HepG2 (cell line): ENCODE results near the gene GPN1. TPM values are rescaled to one million over a fixed set of nuclear protein-coding genes. Genes with fewer than 3 reads are reported as not detected.
A peak's percentile ranks its signal among the peaks of the same experiment; 100 is the strongest.

Experiments used
- DMTF1 ChIP-seq: sonication (generic); formaldehyde crosslinking; IDR thresholded peaks from 2 replicates; pipeline ENCODE4 v1.4.0; 2020; ENCODE audit warnings: mild to moderate bottlenecking, missing genetic modification reagents
- DNMT3B ChIP-seq: conservative IDR thresholded peaks from 2 replicates; pipeline ENCODE4 v1.6.1; 2016; ENCODE audit warnings: missing biosample characterization, control low read depth
- HES4 ChIP-seq: sonication (generic); formaldehyde crosslinking; IDR thresholded peaks from 2 replicates; pipeline ENCODE4 v1.9.0; 2021; ENCODE audit warnings: mild to moderate bottlenecking, missing genetic modification reagents, borderline replicate concordance
- KAT2B ChIP-seq: fragments of 150-350 bp; IDR thresholded peaks from 2 replicates; pipeline ENCODE4 v1.6.1; 2014; ENCODE audit warnings: low read depth, low read length, borderline replicate concordance
- MED1 ChIP-seq: sonication (generic); formaldehyde crosslinking; IDR thresholded peaks from 2 replicates; pipeline ENCODE4 v1.4.0; 2020; ENCODE audit warnings: missing genetic modification reagents
- NCOA5 ChIP-seq: sonication (generic); formaldehyde crosslinking; IDR thresholded peaks from 2 replicates; pipeline ENCODE4 v1.4.0; 2020; ENCODE audit warnings: missing genetic modification reagents
- NFYB ChIP-seq: sonication (generic); formaldehyde crosslinking; IDR thresholded peaks from 2 replicates; pipeline ENCODE4 v1.4.0; 2020; ENCODE audit warnings: missing genetic modification reagents
- PBX2 ChIP-seq: IDR thresholded peaks from 2 replicates; pipeline ENCODE4 v1.6.1; 2016; ENCODE audit warnings: control low read depth
- PCBP2 ChIP-seq: fragments of 200-400 bp; formaldehyde crosslinking; optimal IDR thresholded peaks from 2 replicates; pipeline ENCODE3; 2018; ENCODE audit warnings: low read length, low read depth; ENCODE audit not compliant: poor library complexity, severe bottlenecking
- RFXANK ChIP-seq: IDR thresholded peaks from 2 replicates; pipeline ENCODE4 v1.6.1; 2016
- SMARCC2 ChIP-seq: fragments of 450-650 bp; IDR thresholded peaks from 2 replicates; pipeline ENCODE4 v1.6.1; 2017; ENCODE audit warnings: antibody characterized with exemption, mild to moderate bottlenecking
- THAP7 ChIP-seq: sonication (generic); formaldehyde crosslinking; IDR thresholded peaks from 2 replicates; pipeline ENCODE4 v1.8.1; 2023; ENCODE audit warnings: mild to moderate bottlenecking, missing genetic modification reagents
- YEATS2 ChIP-seq: sonication (generic); formaldehyde crosslinking; IDR thresholded peaks from 2 replicates; pipeline ENCODE4 v1.4.0; 2020; ENCODE audit warnings: missing genetic modification reagents, borderline replicate concordance
- ZNF136 ChIP-seq: sonication (generic); formaldehyde crosslinking; IDR thresholded peaks from 2 replicates; pipeline ENCODE4 v1.8.1; 2022; ENCODE audit warnings: low read depth, mild to moderate bottlenecking, moderate library complexity, missing genetic modification reagents
- ZNF276 ChIP-seq: sonication (generic); formaldehyde crosslinking; IDR thresholded peaks from 2 replicates; pipeline ENCODE4 v1.4.0; 2020; ENCODE audit warnings: mild to moderate bottlenecking, low read depth, missing genetic modification reagents
- ZNF280B ChIP-seq: sonication (generic); formaldehyde crosslinking; IDR thresholded peaks from 2 replicates; pipeline ENCODE4 v1.5.0; 2020; ENCODE audit warnings: missing genetic modification reagents, mild to moderate bottlenecking, borderline replicate concordance
- ZNF296 ChIP-seq: sonication (generic); formaldehyde crosslinking; conservative IDR thresholded peaks from 2 replicates; pipeline ENCODE4 v1.5.0; 2020; ENCODE audit warnings: mild to moderate bottlenecking, missing genetic modification reagents
- ZNF367 ChIP-seq: sonication (generic); formaldehyde crosslinking; IDR thresholded peaks from 2 replicates; pipeline ENCODE4 v1.4.0; 2020; ENCODE audit warnings: missing genetic modification reagents, borderline replicate concordance
- ZNF652 ChIP-seq: IDR thresholded peaks from 2 replicates; pipeline ENCODE4 v1.6.1; 2016; ENCODE audit warnings: low read depth, borderline replicate concordance
- ZSCAN5A ChIP-seq: sonication (generic); formaldehyde crosslinking; IDR thresholded peaks from 2 replicates; pipeline ENCODE4 v1.8.0; 2022; ENCODE audit warnings: mild to moderate bottlenecking, missing genetic modification reagents, borderline replicate concordance
- polyA plus RNA-seq, 8 experiments: library from polyadenylated mRNA; depleted of rRNA in 3 of 8; stranded (reverse) in 7 of 8; unstranded in 1 of 8; fragments of >200 nt; fragmentation: Illumina TruSeq in 4 of 8; extraction: Trizol in 4 of 8; gene quantifications; 2 replicates each; pipeline versions ENCODE4 v1.2.1 to v1.2.3, GENCODE V29; 2011 to 2016; ENCODE audit warnings: low read depth in 4 of 8, missing spikeins in 1 of 8, mixed read lengths in 1 of 8; ENCODE audit not compliant: insufficient read depth in 1 of 8
- total RNA-seq, 5 experiments: library from RNA; depleted of rRNA; stranded (reverse); fragments of >200 nt; fragmentation: Illumina TruSeq; extraction: Trizol; gene quantifications; 2 replicates each; pipeline ENCODE4 v1.2.3, GENCODE V29; 2016; ENCODE audit warnings: low read depth in 1 of 5

The GPN1 gene
- total and polyA plus RNA-seq, 2 of the 13 experiments (the other 11 are each of a cell fraction or from before 2014, with no cell fraction given) = 54.5 to 62.7 TPM

GRCh38 chr2:27628767-27629709 lies at the start of gene GPN1, which contains the start of gene CCDC121 (continued):
- TF ChIP-seq PBX2 (no peak), ZNF296 (no peak), ZNF280B (peak; percentile 85), KAT2B (no peak), ZNF652 (CRISPR knock-in tag) (no peak), YEATS2 (CRISPR knock-in tag) (peak; percentile 83; the same call in 1 of the 2 replicates), ZNF276 (CRISPR knock-in tag) (no peak), ZSCAN5A (CRISPR knock-in tag) (peak; percentile 57; the same call in 1 of the 2 replicates), HES4 (CRISPR knock-in tag) (0 out of 2 replicates have a peak, but pooled peaks have one; percentile 58), SMARCC2 (no peak), ZNF136 (CRISPR knock-in tag) (no peak; the same call in 1 of the 2 replicates), NFYB (CRISPR knock-in tag) (no peak; the same call in 1 of the 2 replicates), NCOA5 (no peak), MED1 (peak; percentile 69), THAP7 (CRISPR knock-in tag) (no peak), DMTF1 (CRISPR knock-in tag) (no peak), ZNF367 (CRISPR knock-in tag) (no peak), PCBP2 (no peak), RFXANK (no peak), DNMT3B (CRISPR knock-in tag) (no peak)
